GM12878 (cell line): Measurements from ENCODE around the gene B4GALT5. TPM values are rescaled to one million over a fixed set of nuclear protein-coding genes. Genes with fewer than 3 reads are reported as not detected.
A peak's percentile ranks its signal among the peaks of the same experiment; 100 is the strongest.

Experiments
- ASH2L ChIP-seq: fragments of 300-600, 200-600 bp; sonication (generic); IDR thresholded peaks from 2 replicates; pipeline ENCODE4 v1.6.1; 2017; ENCODE audit warnings: low read depth, mild to moderate bottlenecking, borderline replicate concordance
- ATF3 ChIP-seq: IDR thresholded peaks from 2 replicates; pipeline ENCODE4 v1.6.1; 2011; ENCODE audit warnings: low read depth, mild to moderate bottlenecking, low read length, moderate library complexity, borderline replicate concordance; ENCODE audit errors: extremely low read depth
- BCL3 ChIP-seq: IDR thresholded peaks from 2 replicates; pipeline ENCODE4 v1.6.1; 2011; ENCODE audit warnings: borderline replicate concordance, low read depth, mild to moderate bottlenecking, moderate library complexity, low read length; ENCODE audit not compliant: insufficient read depth, poor library complexity, severe bottlenecking
- CREM ChIP-seq: IDR thresholded peaks from 2 replicates; pipeline ENCODE4 v1.6.1; 2014; ENCODE audit warnings: antibody characterized with exemption, low read depth
- E4F1 ChIP-seq: fragments of 450-650 bp; IDR thresholded peaks from 2 replicates; pipeline ENCODE4 v1.6.1; 2018; ENCODE audit warnings: borderline replicate concordance, mild to moderate bottlenecking; ENCODE audit not compliant: partially characterized antibody
- ESRRA ChIP-seq: IDR thresholded peaks from 2 replicates; pipeline ENCODE4 v1.6.1; 2012; ENCODE audit warnings: mild to moderate bottlenecking, low read length, improper control_type of control experiment
- EZH2 ChIP-seq: IDR thresholded peaks from 2 replicates; pipeline ENCODE4 v1.6.1; 2012; ENCODE audit warnings: low read depth, mild to moderate bottlenecking, control low read depth, inconsistent platforms, low read length, borderline replicate concordance; ENCODE audit not compliant: control insufficient read depth
- FOS ChIP-seq: IDR thresholded peaks from 3 replicates; pipeline ENCODE4 v1.6.1; 2011; ENCODE audit warnings: borderline replicate concordance; ENCODE audit not compliant: insufficient read length; ENCODE audit errors: extremely low read depth
- FOXK2 ChIP-seq: fragments of 450-650 bp; IDR thresholded peaks from 2 replicates; pipeline ENCODE4 v1.6.1; 2017; ENCODE audit warnings: mild to moderate bottlenecking, moderate library complexity
- IRF5 ChIP-seq: fragments of 450-650 bp; IDR thresholded peaks from 2 replicates; pipeline ENCODE4 v1.6.1; 2017; ENCODE audit warnings: borderline replicate concordance
- JUND ChIP-seq: IDR thresholded peaks from 2 replicates; pipeline ENCODE4 v1.6.1; 2012; ENCODE audit warnings: low read depth, mild to moderate bottlenecking, low read length, improper control_type of control experiment, moderate library complexity
- KDM1A ChIP-seq: fragments of 200-600 bp; sonication (generic); IDR thresholded peaks from 2 replicates; pipeline ENCODE4 v1.6.1; 2016; ENCODE audit warnings: borderline replicate concordance
- LARP7 ChIP-seq: fragments of 450-650 bp; IDR thresholded peaks from 2 replicates; pipeline ENCODE4 v1.6.1; 2017; ENCODE audit warnings: mild to moderate bottlenecking
- NFXL1 ChIP-seq: fragments of 450-650 bp; IDR thresholded peaks from 2 replicates; pipeline ENCODE4 v1.6.1; 2017; ENCODE audit warnings: antibody characterized with exemption, mild to moderate bottlenecking, borderline replicate concordance
- SRF ChIP-seq, 2 experiments: IDR thresholded peaks; 2 replicates each; pipeline ENCODE4 v1.6.1; 2011; ENCODE audit warnings: low read depth in 2 of 2, low read length in 2 of 2, mild to moderate bottlenecking in 1 of 2, moderate library complexity in 1 of 2
- TAF1 ChIP-seq: IDR thresholded peaks from 2 replicates; pipeline ENCODE4 v1.6.1; 2011; ENCODE audit warnings: mild to moderate bottlenecking, low read depth, low read length, borderline replicate concordance
- YY1 ChIP-seq: IDR thresholded peaks from 2 replicates; pipeline ENCODE4 v1.6.1; 2011; ENCODE audit warnings: low read depth, mild to moderate bottlenecking, low read length
- ZBTB40 ChIP-seq: fragments of 450-650 bp; IDR thresholded peaks from 2 replicates; pipeline ENCODE4 v1.6.1; 2016; ENCODE audit warnings: mild to moderate bottlenecking, moderate library complexity, borderline replicate concordance
- ZSCAN29 ChIP-seq: fragments of 450-650 bp; IDR thresholded peaks from 2 replicates; pipeline ENCODE4 v1.6.1; 2017; ENCODE audit warnings: mild to moderate bottlenecking, moderate library complexity
- polyA plus RNA-seq, 11 experiments: library from polyadenylated mRNA; depleted of rRNA in 4 of 11; unstranded in 6 of 11; stranded (reverse) in 5 of 11; fragments of >200 nt; fragmentation: Nextera tagmentation in 4 of 11; fragmentation: Illumina TruSeq in 1 of 11; extraction: Ambion mirVana in 4 of 11; extraction: Trizol in 1 of 11; gene quantifications; 1 replicate in 1 of 11; 2 replicates in 10 of 11; pipeline versions ENCODE4 v1.2.1 to v1.2.3, GENCODE V29; 2011 to 2016; ENCODE audit warnings: inconsistent platforms in 2 of 11, missing spikeins in 2 of 11, low read depth in 1 of 11
- total RNA-seq, 4 experiments: library from RNA; depleted of rRNA in 3 of 4; stranded (reverse); fragments of >200 nt in 3 of 4; fragmentation: Illumina TruSeq in 1 of 4; extraction: Trizol in 1 of 4; gene quantifications; 2 replicates each; pipeline versions ENCODE4 v1.2.1 to v1.2.3, GENCODE V29; 2013 to 2021

Gene B4GALT5
- total and polyA plus RNA-seq, 10 of the 15 experiments (the other 5 are each of a cell fraction or from before 2014, with no cell fraction given): 2.0 to 55.5 (median 20.2) TPM

- TF ChIP-seq ZBTB40 (no peak), JUND (peak; percentile 18; the same call in 1 of the 2 replicates), KDM1A (no peak), ZSCAN29 (peak; percentile 32; the same call in 1 of the 2 replicates), NFXL1 (no peak), IRF5 (no peak), EZH2 (no peak), E4F1 (no peak), ESRRA (peak; percentile 81; the same call in 1 of the 2 replicates), TAF1 (0 out of 2 replicates have a peak, but pooled peaks have one; percentile 11), ATF3 (no peak), FOXK2 (peak; percentile 36), LARP7 (no peak), CREM (peak; percentile 83), SRF (IDR thresholded peaks at IDR 0.05; ENCODE audit: low read depth in 2 of 2, low read length in 2 of 2) (no peak), YY1 (peak; percentile 38; the same call in 1 of the 2 replicates), BCL3 (peak; percentile 62), ASH2L (no peak), FOS (no peak)
Observed at GRCh38 chr20:49620364-49621240, 93.1 kb downstream of the B4GALT5 start (continued).
